CD4-positive, alpha-beta T cell treated with Interferon gamma for 1 hour (primary cell): ENCODE data around the gene SECTM1.

Experiments used
- DNase-seq: peaks from one replicate; pipeline ENCODE4 v3.0.0-alpha.2; 2020

SECTM1 gene

DNA sequence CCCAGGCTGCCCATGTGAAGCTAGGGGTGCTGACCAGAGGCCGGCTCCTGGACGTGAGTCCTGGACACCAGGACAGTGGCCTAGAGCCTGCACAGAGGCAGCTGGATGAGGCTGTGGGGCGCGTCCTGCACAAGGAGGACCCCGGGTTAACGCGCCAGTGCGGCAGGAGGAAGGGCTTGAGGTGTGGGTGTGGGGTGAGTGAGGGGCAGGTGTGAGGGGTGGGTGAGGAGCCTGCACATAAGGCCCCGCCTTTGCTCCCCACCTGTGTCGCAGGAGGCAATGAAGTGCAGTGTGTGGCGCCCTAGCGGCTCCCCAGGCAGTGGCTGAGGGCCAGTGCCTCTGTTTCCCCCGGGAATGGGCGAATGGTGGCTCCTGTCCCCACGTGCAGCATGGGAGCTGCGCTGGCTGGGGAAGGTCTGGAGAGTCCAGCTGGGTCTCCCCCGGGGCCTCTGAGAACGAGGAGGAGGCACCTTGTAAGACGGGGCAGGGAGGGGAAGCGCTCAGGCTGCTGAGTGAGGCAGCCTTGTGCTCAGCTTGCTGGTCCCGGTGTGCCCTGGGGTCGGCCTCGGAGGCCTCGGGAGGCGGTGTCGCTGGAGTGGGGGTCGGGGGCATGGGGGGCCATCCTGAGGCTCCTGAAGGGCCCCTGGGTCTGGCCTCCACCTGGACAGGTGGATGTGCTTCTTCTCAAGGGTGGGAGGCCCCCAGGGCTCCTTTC lies 19.4 kb downstream of the SECTM1 start:
- no peak for DNase-seq

DNA sequence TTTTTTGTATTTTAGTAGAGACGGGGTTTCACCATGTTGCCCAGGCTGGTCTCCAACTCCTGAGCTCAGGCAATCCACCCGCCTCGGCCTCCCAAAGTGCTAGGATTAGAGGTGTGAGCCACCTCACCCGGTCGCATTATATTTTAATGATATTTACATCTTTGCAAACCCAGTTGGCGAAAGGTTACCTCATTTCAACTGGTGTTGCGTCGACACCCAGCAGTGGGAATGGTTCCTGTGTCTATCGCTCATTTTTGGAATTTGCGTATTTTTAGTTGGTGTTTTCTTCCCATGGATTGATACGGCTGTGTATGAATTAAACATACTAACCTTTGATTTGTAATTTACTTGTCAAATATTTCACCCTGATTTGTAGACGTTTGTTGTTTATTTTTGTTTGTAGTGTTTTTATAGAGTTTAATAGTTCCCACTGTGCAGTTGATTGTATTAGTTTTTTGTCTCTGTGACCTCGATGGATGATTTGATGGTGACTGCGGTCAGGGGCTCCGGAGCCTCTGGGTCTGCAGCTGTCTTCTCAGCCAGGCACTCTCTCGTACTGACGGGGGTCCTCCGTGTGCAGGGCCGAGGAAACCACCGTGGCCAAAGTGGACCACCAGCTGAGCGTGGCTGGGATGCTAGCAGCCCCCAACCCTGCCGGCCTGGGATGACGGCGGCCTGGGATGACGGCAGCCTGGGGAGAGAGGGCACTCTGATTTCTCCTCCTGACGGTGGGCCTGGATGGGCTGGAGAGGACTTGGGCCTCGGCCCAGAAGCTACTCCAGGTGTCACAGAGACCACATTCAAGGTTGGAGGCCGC lies 20.2 kb downstream of the SECTM1 start:
- DNase-seq, result no peak

DNA sequence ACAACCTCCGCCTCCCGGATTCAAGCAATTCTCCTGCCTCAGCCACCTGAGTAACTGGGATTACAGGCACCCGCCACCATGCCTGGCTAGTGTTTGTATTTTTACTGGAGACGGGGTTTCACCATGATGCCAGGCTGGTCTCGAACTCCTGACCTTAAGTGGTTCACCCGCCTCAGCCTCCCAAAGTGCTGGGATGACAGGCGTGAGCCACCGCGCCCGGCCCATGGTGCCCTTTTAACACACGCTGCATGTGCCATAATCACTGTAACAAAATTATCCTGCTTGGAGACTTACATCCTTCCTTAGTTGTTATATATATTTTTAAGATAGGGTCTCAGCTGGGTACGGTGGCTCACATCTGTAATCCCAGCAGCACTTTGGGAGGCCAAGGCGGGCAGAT lies 21.6 kb downstream of the SECTM1 start:
- no peak for DNase-seq

GRCh38 chr17:82310877-82311276 lies 22.7 kb downstream of the SECTM1 start:
- no peak for DNase-seq

GRCh38 chr17:82309656-82310570 lies 23.7 kb downstream of the SECTM1 start:
- no peak for DNase-seq

DNA sequence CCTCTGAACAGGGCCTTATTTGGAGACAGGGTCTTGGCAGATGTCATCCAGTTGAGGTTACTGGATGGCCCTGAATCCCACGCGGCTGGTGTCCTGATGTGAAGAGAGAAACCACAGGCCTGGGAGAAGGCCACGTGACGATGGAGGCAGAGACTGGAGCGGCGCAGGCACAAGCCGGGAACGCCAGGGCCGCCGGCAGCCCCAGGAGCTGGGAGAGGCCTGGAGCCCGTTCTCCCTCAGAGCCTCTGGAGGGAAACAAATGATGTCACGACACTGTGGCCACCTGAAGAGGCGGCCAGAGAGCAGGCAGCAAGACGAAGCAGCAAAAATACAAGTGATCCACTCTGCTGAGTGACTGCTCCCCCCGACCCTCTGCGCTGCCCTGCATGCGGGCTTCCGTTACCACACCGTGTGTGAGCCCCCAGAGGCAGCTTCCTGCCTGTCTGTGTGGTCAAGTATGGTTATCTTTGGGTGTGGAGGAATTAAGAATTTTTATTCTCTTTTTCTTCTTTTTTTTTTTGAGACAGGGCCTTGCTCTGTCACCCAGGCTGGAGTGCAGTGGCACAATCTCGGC lies 27.8 kb downstream of the SECTM1 start:
- no peak for DNase-seq

DNA sequence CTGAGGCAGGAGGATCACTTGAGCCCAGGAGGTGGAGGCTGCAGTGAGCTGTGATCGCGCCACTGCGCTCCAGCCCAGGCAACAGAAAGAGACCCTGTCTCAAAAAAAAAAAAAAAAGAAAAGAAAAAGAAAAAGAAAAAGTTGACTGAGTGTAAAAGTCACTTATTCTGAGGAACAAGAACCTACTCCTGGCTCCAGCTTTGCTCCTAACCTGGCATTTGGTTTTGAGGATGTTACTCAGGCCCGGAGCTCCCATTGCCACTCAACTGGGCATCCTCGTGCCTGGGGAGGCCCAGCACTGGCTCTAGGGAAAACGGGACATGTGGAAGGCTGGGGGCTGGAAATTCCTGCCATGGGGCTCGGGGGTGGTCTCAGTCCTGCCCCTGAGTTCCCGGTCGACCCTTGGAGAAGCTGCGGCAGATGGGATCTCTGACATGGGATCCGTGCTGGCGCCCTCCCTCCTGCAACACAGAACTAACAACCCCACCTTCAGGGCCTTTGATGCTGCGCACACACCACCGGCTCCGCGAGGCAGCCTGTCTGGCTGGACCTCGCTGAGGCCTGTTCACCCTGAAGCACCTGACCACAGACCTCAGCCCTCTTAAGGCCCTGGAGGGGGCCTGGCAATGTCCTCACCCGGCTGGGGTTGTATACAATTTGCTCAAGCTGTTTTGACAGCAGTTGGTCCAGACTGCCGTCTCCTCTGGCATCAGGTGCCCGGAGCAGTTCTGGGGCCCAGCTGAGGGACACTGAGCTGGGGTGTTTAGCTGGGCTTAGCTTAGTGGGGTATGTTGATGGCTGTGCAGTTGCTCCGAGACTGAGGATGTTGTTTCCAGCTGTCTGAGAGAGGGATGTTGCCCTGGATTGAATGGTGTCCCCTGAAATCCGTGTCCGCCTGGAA lies 28.5 kb downstream of the SECTM1 start:
- no peak for DNase-seq

- DNase-seq, result no peak
Observed at GRCh38 chr17:82303944-82304808, 29.4 kb downstream of the SECTM1 start.

- DNase-seq, result no peak
Observed at GRCh38 chr17:82302991-82303943, 30.3 kb downstream of the SECTM1 start.

- no peak for DNase-seq
Observed at GRCh38 chr17:82302568-82302963, 31.0 kb downstream of the SECTM1 start.

GRCh38 chr17:82301916-82302567 lies 31.5 kb downstream of the SECTM1 start:
- peak; percentile 42 for DNase-seq

DNA sequence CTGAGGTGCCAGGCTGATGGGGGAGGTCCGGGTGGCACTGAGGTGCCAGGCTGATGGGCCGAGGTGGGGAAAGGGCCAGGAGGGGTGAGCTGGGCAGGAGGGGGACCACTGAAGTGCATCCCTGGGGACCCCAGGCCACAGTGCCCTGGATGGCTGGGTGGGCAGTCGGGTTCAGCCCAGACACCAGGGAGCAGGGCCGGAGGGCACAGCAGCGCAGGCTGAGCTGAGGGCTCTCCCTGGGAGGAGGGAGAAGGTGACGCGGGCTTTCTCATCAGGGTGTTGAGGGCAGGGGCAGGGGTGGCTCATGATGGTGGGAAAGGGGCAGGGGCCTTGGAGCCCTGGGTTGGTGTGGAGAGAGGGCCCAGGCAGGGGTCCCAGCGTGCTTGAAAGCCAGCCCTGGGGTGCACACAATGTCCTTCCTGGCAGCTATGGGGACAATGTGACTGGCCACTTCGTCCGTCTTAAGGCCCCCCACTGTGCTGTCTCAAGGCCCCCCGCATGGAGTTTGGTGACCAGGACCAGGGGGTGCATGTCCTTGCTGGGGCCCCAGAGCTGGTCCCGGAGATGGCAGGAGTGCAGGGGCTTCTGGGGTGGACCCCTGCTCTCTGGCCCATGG lies 32.2 kb downstream of the SECTM1 start:
- DNase-seq, result no peak

DNA sequence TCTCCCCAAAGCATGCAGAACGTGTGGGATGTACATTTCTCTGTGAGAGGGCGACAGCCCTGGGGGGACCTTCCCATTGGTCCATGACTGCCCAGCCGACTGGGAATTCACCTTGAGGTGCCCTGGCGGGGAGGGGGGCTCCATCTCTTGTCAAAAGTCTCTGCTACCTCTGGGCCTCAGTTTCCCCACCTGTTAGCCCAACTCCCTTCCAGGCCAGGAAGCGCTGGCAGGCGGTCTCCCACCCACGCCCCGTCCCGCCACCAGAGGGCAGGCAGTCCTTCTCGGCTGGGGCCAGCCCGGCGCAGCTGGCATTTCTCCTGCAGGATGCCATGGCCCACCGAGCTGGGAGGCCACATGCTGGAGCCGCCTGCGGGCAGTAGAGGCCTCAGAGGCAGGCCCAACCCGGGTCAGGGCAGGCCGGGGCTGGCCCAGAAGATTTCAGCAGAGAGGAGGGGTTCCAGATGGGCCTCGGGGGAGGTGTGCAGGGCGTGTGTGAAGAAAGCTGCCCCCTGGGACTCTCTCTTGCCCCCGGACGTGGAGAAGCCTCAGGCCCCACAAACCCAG lies 32.8 kb downstream of the SECTM1 start:
- peak; percentile 68 for DNase-seq

DNA sequence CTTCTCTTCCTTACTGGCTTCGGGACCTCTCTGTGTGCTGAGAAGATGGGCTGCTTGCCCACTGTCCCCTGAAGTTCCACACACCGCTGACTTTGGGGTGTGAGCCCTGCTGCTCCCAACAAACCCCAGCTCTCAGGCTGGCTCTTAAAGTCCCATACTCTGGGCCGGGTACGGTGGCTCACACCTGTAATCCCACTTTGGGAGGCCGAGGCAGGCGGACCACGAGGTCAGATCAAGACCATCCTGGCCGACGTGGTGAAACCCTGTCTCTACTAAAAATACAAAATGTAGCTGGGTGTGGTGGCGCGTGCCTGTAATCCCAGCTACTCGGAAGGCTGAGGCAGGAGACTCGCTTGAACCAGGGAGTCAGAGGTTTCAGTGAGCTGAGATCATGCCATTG lies 33.3 kb downstream of the SECTM1 start:
- DNase-seq, result no peak

- DNase-seq, result peak; percentile 36
Observed at GRCh38 chr17:82299452-82299851, 34.1 kb downstream of the SECTM1 start.

GRCh38 chr17:82298538-82299421 lies 34.8 kb downstream of the SECTM1 start:
- no peak for DNase-seq
